ENCODE results near the gene TSPAN18.

TSPAN18 gene

DNA sequence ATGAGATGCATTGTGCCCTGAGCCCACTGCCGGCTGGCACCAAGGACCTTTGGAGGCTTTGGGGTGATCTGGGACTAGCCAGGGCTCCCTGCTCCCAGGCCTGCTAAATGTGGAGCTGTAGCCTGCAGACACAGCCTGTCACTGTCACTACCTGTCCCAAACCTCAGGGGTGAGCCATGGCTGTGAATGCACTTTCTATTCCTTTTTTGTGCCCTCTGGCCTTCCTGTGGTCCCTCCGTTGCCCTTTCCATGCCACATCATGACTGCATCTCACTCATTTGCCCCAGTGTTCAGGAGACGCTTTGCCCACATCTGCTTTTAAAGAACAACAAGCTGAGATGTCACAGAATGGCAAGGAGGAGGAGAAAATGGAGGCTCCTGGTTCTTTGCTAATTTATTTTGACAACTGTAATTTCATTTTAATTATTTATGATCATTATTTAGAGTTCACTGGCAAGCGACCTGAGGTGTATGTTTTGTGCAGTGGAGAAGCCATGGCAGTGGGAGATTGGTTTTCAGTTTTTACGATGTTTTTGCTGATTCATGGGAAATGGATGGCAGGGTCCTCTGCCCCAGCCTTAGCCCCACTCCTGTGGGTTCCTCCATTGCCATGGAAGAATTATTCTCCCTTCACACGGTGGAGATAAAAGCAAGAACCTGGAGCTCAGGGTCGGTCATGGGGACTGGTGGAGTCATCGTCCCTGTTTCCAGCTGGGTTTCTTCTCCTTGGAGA is 69.2 kb downstream of the TSPAN18 start:
- DNase-seq (ENCODE audit: low read depth in 3 of 3, low spot score in 1 of 3): no peak

DNA sequence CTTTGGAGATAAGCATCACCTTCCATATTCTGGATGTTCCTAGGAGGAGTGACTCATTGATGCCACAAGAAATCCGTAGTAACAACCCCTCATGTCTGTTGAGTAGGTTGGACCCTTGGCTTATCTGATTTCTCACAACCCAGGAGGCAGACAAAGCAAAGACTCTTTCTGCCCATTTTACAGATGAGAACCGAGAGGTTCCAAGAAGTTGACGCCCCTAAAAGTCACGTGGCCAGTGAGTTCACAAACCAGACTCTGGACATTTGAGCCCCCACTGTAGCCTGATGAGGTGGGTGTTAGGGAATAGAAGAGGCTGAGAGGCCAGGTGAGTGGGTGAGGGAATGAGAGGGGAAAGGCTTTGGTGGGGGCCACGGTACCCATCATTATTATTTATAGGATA is 70.3 kb downstream of the TSPAN18 start:
- no peak for DNase-seq (ENCODE audit: low read depth in 3 of 3, low spot score in 1 of 3)

DNA sequence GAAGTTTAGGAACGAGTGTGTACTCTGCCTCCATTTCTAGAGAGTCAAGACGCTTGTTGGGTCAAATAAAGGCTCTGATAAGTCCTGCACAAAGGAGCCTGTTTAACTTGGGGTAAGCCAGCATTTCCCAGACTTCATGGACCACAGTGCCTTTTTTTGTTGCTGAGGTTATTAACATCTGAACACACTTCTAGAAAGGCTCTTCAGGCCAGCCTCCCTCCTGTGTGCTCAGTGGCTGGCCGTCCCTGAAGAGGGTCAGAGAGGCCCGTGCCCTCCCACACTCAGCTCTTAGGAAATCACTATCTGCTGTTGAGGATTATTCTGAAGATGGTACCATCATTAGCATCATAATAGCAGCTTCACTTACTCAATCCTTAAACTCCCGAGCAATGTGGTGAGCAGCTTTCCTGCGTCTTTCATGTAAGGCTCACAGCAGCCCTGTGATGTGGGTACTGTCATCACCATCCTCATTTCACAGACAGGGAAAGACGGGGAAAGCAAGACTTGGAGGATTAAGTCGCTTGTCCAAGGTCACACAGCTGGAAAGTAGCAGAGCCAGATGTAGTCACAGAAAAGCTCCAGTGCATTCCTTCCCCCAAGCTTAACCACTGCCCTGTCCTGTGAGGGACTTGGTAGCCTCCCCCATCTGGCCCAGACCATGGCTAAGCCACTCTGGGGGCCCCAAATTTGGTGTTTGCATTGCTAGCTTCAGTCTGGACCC is 71.3 kb downstream of the TSPAN18 start:
- no peak for DNase-seq (ENCODE audit: low read depth in 3 of 3, low spot score in 1 of 3)

DNA sequence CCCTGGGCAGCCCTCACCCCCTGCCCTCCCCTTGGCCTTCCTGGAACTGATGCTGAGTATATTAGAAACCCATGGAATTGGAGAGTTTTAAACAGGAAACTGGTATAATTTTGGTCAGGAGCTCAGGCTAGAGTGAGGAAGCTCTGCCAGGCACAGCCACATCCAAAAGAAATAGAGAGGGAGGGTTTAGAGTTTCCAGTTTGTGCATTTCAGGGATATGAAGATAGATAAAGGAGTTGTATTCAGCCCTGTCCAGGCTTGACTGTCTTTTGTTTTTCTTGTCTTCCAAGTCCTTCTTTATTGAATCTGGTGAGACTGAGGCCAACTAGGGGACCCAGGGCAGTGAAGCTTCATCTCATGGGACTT is 71.8 kb downstream of the TSPAN18 start:
- no peak for DNase-seq (ENCODE audit: low read depth in 3 of 3, low spot score in 1 of 3)

DNA sequence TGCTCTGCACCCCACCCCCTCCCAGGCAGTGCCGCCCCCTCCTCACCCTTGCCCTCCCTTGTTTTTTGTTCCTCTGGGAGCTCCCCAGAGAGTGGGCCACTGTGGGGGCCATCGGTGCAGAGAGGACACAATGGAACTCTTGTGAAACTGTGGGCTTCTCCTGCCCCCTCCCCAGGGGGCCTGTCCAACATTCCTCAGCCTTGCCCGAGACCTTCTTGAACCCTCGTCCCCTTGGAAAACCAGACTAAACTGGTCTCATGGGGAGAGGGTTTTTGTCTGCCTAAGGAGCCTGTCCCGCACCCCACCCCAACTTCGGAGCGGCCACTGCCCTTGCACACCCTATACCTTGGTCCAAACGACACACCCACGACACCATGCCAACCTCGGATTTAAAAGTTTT is 72.2 kb downstream of the TSPAN18 start:
- no peak for DNase-seq (ENCODE audit: low read depth in 3 of 3, low spot score in 1 of 3)

DNA sequence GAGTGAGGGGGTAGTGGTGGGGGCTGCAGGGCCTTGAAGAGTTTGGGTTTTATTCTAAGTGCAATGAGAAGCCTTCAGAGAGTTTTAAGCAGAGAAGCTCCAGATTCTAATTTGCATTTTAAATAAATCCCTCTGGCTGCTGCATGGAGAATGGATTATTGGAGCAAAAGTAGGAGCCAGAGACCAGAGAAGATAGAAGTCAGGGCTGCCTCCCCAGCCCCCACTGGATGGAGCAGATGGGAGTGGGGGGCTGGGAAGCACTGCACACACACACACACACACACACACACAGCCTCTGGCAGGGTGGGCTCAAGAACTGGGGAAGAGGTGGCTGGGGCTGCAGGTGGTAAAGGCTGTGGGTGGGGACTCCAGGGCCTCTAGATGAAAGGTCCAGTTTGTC is 75.6 kb downstream of the TSPAN18 start:
- no peak for DNase-seq (ENCODE audit: low read depth in 3 of 3, low spot score in 1 of 3)

DNA sequence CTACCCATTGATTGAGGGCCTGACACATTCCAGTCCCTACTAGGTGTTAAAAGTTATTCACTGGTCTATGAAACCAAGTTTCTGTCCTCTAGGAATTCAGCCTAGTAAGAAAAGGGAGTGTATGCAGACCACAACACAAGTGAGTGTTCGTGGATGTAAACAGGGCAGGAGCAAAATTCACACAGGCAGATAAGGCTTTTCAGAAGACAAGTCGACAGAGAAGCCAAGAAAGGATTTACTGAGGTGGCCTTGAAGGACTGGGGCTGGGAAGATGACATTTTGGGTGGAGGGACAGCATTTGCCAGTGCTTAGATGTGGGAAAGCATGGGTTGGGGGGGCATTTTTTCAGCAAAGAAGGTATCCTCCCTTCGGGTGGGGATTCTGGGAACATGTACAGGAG is 76.2 kb downstream of the TSPAN18 start:
- no peak for DNase-seq (ENCODE audit: low read depth in 3 of 3, low spot score in 1 of 3)

DNA sequence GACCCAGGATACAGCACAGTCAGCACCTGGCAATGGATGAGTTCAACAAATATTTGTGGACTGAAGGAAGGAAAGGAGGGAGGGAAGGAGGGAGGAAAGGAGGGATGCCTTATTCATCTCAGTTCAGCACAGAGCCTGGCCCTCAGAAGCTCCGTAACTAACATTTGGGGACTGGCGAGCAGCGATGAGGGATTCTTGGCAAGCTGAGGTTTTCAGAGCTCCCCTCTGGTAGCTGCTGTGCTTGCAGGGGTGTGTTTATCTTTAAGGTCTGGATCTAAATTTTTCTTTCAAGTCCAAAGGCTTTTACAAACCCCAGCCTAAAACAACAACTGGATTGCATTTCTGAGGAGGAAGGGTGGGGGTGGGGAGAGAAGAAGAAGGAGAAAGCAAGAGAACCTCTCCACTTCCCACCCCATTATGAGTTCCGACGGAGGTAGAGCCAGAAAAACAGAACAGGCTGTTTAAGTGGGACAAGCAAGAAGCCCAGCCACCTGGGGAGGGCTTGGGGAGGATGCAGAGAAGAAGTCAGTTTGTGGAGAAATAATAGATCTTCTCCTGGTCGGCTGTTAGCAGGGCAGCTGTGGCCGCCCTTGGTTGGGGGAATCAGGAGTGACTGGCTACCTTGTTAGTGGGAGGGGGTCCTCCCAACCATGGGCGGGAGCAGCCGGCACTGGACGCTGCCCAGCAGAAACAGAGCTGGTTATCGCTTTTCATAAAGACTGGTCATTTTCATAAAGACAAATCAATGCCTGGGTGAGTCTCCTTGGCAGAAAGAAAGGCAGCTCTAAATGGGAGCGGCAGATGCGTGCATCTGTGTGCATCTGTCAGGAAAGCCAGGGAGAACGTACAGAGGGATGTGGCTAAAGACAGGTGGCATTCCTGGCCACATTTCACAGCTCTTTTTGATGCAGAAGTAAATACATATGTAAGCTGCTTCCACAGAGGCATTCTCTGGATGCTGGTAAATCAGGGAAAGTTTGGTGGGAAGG is 78.0 kb downstream of the TSPAN18 start:
- DNase-seq (ENCODE audit: low read depth in 3 of 3, low spot score in 1 of 3): no peak

DNA sequence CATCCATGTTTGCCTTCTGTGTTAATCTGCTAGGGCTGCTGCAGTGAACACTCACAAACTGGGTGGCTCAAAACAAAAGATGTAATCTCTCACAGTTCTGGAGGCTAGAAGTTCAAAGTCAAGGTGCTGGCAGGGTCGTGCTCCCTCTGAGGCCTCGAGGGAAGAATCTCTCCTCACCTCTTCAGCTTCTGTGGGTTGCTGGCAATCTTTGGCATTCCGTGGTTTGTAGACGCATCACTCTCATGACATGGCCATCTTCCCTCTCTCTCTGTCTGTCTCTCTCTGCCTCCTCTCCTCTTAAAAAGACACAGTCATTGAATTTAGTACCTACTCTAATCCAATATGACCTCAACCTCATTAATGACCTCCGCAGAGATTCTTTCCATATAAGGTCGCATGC is 78.8 kb downstream of the TSPAN18 start:
- no peak for DNase-seq (ENCODE audit: low read depth in 3 of 3, low spot score in 1 of 3)

DNA sequence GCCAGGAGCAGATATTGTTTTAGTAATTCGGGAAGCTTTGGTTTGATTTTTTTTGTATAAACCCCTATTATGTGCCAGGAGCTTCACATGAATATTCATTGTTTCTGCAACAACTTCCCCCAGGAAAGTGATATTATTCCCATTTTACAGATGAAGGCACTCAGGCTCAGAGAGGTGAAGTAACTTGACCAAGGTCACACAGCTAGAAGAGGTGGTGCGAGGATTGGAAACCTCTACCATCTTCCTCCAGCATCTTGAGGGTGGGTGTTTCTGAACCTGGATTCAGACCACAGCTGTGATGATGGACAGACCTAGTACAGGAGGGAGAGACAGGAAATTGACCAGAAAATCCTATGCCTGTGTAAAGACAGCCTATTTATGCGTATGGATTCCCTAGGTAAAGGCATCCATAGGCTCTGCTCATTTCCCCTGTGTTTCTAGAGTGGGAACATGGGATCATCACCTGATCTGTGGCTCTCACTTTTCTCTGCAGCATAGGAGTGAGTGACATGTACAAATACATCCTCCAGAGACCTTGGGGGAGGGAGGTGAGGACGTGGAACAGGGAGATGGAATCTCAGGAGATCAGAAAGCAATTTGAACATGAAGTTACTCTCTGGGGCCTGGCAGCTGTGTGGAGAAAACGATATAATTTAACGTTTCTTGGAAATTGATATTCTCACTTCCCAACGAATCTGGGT is 81.4 kb downstream of the TSPAN18 start:
- no peak for DNase-seq (ENCODE audit: low read depth in 3 of 3, low spot score in 1 of 3)

DNA sequence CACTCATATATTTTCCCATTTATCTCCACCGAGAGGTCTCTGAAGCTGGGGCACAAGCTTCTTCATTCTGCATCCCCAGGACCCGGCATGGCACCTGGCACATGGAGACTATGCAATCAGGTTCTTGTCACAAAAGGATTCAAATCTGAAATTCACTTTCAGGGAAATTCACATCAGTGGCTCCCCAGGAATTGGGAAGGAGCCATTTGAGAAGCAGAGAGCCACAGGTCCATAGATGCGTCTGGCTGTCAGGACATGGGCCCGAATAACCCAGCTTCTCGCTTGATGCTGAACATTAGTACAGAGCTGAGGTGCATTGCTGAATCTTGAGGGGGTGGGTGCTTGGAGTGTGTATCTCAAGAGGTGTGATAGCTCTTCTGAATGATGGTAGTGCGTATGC is 82.5 kb downstream of the TSPAN18 start:
- no peak for DNase-seq (ENCODE audit: low read depth in 3 of 3, low spot score in 1 of 3)

DNA sequence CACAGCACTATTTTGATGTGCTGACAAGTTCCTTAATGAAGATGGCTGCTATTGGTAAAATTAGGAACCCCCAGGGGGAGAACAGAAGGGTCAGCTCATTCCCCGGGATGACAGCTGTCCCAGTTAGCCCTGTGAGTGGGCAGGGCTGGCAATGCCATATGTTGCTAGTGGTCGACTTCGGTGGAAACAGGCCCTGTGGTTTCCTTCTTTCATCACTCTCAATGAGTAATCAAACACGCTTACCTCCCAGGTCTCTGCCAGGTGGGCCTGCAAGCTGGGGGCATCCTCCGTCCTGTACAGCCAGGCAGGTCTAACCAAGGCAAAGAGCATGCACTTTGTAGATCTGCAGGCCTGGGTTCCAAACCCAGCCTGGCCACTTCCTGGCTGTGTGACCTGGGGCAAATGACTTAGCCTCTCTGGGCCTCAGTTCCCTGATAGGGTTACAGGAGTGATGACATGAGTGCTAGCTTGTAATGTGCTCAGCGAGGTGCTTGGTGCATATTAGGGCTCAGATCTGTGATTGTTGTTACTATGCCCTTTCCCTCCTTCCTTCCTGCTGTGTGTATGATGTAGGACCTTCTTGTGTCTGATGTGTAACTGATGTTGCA is 85.2 kb downstream of the TSPAN18 start:
- DNase-seq (ENCODE audit: low read depth in 3 of 3, low spot score in 1 of 3): no peak

DNA sequence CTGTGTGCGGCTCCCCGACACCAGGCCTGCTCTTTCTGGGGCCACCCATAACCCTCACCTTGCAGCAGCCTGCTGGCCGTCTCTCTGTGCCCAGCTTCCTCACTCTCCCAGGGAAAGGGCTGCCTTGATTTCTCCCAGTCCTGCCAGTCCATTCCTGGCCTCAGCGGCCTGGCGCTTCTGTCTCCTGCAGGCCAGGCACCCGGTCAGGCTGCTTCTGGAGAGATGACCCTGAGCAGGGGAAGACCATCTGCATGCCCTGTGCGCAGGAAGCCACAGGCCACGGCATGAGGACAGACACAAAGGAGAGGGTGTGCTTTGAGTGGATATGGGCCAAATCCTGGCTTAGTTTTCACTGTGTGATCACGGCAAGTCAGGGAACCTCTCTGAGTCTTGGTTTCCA is 86.2 kb downstream of the TSPAN18 start:
- DNase-seq (ENCODE audit: low read depth in 3 of 3, low spot score in 1 of 3): no peak

DNA sequence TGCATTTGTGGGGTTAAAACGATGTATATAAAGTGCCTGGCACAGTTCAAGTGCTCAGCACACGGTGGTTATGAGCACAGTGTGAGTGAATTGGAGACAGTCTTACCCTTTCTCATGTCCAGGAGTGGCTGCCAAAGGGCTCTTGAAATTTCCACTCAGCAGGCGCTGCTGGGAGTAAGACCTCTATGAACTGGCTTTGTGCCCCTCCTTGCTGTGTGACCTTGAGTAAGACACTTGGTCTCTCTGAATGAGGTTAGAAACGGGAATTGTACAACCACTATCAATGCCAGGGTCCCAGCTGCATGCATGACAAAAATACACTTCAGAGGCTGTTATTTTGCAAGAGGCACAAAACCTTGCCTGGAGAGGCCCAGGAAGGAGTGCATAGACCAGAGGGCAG is 86.6 kb downstream of the TSPAN18 start:
- no peak for DNase-seq (ENCODE audit: low read depth in 3 of 3, low spot score in 1 of 3)

DNA sequence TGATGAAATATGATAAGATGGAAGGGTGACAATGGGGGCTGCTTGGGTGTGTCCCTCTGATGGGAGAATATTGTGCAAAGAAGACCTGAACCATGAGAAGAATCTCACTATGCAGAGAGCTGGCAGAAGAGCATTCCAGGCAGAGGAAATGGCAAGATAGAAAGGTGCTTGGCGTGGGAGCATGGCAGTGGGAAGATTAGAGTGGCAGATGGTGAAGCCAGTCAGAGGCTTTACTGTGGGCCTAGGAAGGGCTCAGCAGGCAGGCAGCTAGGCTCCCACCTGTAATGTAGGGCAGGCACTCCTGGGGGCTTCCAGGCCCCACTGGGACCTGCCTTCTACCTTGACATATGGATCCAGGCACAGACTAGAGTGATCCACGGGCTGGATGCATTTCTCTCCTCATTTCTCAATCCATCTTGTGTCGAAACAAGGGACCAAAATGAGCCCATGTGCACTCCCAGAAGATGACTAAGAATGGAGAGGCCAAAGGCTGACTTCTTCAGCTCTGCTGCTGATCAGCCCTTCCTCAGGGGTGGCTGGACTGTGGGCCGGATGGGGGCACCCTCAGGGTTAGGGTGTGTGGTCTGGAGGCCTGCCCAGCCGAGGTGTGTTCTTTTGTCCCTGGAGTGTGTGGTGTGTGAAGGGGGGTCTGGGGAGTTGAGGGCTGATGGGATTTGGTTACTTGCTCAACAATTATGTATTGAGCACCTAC is 88.3 kb downstream of the TSPAN18 start:
- no peak for DNase-seq (ENCODE audit: low read depth in 3 of 3, low spot score in 1 of 3)

DNA sequence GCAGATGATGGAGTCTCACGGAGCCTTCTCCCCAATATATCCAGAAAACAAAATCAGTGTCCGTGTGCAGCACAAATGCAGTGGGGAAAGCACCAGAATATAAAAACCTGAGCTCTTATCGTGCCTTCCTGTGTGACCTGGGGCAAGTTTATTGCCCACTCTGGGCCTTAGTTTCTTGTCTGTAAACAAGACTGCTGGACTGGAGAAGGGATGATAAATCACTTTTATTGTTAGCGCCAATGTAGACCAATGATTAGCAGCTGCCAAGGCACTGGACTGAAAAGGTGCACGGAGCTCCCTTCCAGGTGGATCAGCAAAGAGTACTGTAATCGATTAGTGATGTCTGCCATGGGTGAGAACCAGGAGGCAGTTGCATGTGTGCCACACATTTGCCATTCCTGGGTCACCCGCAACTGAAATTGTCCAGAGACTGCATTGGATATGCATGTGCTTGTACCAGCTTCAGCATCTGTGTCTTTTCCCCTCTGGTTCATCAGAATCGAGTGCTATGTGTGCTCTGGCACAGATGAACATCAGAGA is 89.2 kb downstream of the TSPAN18 start:
- no peak for DNase-seq (ENCODE audit: low read depth in 3 of 3, low spot score in 1 of 3)

DNA sequence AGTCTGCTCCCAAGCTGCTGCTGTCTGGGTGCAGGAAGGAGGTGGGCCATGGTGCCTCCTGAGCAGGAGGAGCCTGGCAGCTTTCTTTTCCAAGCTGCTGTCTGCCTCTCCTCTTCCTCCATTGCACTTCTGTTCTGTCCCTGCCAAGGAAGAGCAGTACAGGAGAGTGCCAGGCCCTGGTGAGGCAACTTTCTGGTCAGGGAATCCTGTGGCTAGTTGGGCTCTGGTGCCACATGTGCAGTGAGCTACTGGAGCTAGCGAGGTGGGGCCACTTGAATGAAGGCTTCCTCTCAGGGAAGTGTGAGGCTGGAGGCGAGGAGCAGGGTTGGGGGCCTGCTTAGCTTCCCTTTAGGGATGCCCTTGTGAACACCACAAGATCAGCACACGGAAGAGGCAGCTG is 90.0 kb downstream of the TSPAN18 start:
- no peak for DNase-seq (ENCODE audit: low read depth in 3 of 3, low spot score in 1 of 3)

DNA sequence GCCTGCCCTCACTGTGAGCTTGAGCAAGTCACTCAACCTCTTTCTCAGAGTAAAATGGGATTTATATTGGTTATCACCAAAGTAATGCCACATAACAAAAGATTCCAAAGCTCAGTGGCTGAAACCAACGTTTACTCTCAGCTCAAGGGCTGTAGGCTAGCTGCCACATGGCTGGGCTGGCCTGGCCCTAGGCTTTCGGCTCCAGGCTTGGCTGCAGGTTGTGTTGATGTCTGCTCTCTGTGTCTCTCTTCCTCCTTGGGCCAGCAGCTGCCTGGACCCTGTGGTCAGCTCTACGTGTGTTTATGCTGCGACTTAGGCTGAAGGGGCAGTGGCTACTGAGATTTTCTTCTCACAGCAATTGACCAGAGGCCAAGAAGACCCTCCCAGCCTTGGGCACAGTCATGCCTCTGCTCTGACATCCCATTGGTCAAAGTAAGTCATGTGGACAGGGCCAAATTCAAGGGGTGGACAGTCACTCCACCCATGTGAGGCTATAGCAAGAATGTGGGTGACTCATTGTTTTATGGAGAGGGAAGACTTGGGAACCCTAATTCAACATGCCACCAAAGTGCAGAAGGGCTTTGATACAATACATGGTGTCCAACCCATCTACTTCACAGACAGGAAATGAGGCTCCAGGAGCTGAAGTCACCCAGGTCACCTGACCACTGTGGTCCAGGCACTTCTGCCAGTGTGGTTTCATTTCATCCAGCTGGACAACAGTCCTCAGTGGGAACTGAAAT is 90.6 kb downstream of the TSPAN18 start:
- DNase-seq (ENCODE audit: low read depth in 3 of 3, low spot score in 1 of 3): no peak

DNA sequence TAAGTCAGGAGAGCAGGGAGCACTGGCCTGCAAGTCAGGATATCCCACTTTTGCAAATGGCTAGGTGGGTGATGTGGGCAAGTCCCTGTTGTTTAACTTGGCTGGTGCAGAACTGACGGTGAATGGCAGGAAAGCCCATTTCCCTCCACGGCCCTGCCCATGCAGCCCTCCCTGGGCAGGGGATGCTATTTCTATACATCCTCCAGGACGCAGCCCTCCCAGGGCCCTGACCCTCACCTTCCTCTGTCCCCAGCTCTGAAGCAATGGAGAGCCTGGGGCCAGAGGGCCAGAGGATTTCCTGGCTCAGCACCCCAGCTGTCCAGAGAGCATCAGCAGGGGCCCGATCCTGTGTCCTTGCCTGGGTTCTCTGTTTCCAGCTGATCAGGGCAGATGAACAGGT is 91.3 kb downstream of the TSPAN18 start:
- DNase-seq (ENCODE audit: low read depth in 3 of 3, low spot score in 1 of 3): no peak

Data from stimulated activated CD4-positive, alpha-beta T cell treated with anti-CD3 and anti-CD28 coated beads, TNF-alpha, amount 100 ng/mL, for 1 hour (primary cell).